Suprapubic skin (tissue), 4 donors: ENCODE results near the gene PRCC. TPM values are rescaled to one million over a fixed set of nuclear protein-coding genes. Genes with fewer than 3 reads are reported as not detected.

Source experiments
- DNase-seq, 2 donors: peaks; one replicate each; pipeline ENCODE4 v3.0.0-alpha.2; 2019; ENCODE audit warnings: low spot score in 2 of 2
- H3K27ac ChIP-seq: fragments of 200-600 bp; sonication (generic); one replicate; pipeline ENCODE4 v1.5.1; 2019
- H3K27me3 ChIP-seq: fragments of 200-600 bp; sonication (generic); one replicate; pipeline ENCODE4 v1.5.1; 2019
- H3K36me3 ChIP-seq: fragments of 200-600 bp; sonication (generic); one replicate; pipeline ENCODE4 v1.5.1; 2019
- H3K4me1 ChIP-seq: fragments of 200-600 bp; sonication (generic); one replicate; pipeline ENCODE4 v1.5.1; 2019
- H3K4me3 ChIP-seq: fragments of 200-600 bp; sonication (generic); one replicate; pipeline ENCODE4 v1.5.1; 2019; ENCODE audit warnings: mild to moderate bottlenecking
- H3K9me3 ChIP-seq: fragments of 200-600 bp; sonication (generic); one replicate; pipeline ENCODE4 v1.5.1; 2019
- EP300 ChIP-seq: sonication (generic); formaldehyde crosslinking; IDR thresholded peaks from one replicate; pipeline ENCODE4 v1.6.1; 2017; ENCODE audit warnings: antibody characterized with exemption
- POLR2A ChIP-seq, 2 donors: fragments of 450-650 bp; IDR thresholded peaks; one replicate each; pipeline ENCODE4 v1.6.1; 2017; ENCODE audit warnings: antibody characterized with exemption in 2 of 2, mild to moderate bottlenecking in 2 of 2, moderate library complexity in 2 of 2
- POLR2AphosphoS5 ChIP-seq, 3 donors: sonication (generic); formaldehyde crosslinking; IDR thresholded peaks; one replicate each; pipeline ENCODE4 v1.6.1; 2017; ENCODE audit warnings: antibody characterized with exemption in 3 of 3
- whole genome bisulfite sequencing: methylation state at CpG from one replicate; pipeline ENCODE4 v1.1.5; 2018; 5-methylcytosine and 5-hydroxymethylcytosine counted together
- total RNA-seq, 4 donors: library from RNA; depleted of rRNA; stranded (reverse); fragments of >200 nt; gene quantifications; one replicate each; pipeline ENCODE4 v1.1.0, GENCODE V29; 2016
- TF ChIP-seq, protein P1 (sequence below), 2 donors: fragments of 200-600 bp in 1 of 2; fragments of 450-650 bp in 1 of 2; sonication (generic) in 1 of 2; IDR thresholded peaks; one replicate each; pipeline ENCODE4 v1.5.1; 2016 to 2019; ENCODE audit warnings: antibody characterized with exemption in 2 of 2, mild to moderate bottlenecking in 1 of 2, moderate library complexity in 1 of 2

PRCC gene
- total RNA-seq, 4 donors from 2014 or later: 39.1 to 50.1 (median 43.3) TPM

DNA sequence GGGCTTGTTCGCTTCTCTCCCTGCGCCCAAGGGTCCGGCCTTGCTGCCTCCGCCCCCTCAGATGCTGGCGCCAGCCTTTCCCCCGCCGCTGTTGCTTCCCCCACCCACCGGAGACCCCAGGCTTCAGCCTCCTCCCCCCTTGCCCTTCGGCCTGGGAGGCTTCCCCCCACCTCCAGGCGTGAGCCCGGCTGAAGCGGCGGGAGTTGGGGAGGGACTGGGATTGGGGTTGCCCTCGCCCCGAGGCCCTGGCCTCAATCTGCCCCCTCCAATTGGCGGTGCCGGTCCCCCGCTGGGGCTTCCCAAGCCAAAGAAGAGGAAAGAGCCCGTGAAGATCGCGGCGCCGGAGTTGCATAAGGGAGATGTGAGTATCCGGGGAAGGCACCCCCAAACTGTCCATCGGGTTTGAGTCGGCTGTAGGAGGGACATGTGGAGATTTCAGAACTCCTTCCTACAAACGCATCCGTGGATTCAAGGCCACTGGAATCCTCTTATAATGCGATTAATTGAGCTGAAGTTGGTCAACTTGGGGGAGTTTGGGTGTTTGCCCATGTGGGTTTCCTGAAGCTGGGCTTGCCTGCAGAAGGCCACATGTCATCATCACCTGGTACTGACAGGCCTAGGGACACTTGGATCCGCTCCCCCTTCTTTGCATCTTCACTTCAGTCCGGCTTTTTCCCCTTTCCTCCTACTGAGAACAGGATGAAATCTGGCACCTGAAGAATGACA is 707 bp downstream of the PRCC start:
- peak in 1 of 2 donors; percentile 77 for DNase-seq
- 1% methylated on average over 14 of the region's 31 CpGs for WGBS
- H3K4me3 ChIP-seq: peak overlapping the region; percentile 98
- TF ChIP-seq POLR2AphosphoS5 (IDR thresholded peaks at IDR 0.05) (no peak), EP300 (no peak), POLR2A (IDR thresholded peaks at IDR 0.05) (no peak)
- TF ChIP-seq, protein P1, sequence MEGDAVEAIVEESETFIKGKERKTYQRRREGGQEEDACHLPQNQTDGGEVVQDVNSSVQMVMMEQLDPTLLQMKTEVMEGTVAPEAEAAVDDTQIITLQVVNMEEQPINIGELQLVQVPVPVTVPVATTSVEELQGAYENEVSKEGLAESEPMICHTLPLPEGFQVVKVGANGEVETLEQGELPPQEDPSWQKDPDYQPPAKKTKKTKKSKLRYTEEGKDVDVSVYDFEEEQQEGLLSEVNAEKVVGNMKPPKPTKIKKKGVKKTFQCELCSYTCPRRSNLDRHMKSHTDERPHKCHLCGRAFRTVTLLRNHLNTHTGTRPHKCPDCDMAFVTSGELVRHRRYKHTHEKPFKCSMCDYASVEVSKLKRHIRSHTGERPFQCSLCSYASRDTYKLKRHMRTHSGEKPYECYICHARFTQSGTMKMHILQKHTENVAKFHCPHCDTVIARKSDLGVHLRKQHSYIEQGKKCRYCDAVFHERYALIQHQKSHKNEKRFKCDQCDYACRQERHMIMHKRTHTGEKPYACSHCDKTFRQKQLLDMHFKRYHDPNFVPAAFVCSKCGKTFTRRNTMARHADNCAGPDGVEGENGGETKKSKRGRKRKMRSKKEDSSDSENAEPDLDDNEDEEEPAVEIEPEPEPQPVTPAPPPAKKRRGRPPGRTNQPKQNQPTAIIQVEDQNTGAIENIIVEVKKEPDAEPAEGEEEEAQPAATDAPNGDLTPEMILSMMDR (IDR thresholded peaks at IDR 0.05): no peak
- H3K27ac ChIP-seq: peak overlapping the region; percentile 97
- no peaks in the 10 kb centered on the region for H3K27me3 ChIP-seq
- peaks cover 11% of the 10 kb centered on the region for H3K36me3 ChIP-seq
- H3K4me1 ChIP-seq: peaks cover 56% of the 10 kb centered on the region
- no peaks in the 10 kb centered on the region for H3K9me3 ChIP-seq

DNA sequence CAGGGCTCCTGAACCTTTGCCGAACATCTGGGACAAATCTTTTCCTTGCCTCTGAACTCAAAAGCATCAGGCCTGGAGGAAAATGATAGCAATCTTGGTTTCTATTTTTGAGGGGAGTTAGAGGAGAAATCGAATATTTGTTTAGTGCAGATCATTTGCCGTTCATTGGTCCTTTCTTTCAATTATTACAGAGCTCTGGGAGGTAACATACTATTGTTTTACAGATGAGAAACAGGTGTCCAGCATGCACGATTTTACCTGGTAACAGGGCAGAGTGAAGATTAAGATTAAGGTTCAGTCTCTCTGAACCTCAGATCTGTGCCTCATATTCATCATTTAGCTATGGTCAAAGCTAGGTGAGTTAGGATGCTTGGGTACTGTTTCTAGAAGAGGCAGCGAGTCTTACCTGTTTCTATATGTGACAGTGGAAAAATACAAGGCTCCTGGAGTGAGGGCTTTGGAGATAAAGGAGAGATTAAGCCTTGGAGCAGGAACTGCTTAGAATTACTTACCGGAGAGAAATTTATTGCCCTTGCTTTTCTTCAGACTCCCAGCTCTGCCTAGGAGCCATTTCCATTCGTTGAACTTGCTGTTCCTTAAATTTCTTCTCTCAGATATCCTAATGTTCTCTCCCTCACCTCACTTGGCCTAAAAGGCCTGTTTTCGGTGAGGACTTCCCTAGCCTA is 1.4 kb downstream of the PRCC start:
- WGBS: 20% methylated on average over 8 of the region's 8 CpGs
- no peak for DNase-seq
- Histone ChIP-seq H3K4me1 (peaks cover 62% of the 10 kb centered on the region), H3K36me3 (peaks cover 11% of the 10 kb centered on the region), H3K4me3 (peak overlapping the region; percentile 98), H3K27me3 (no peaks in the 10 kb centered on the region), H3K27ac (no peak overlapping the region), H3K9me3 (no peaks in the 10 kb centered on the region)
- TF ChIP-seq, protein P1 (IDR thresholded peaks at IDR 0.05): no peak
- TF ChIP-seq POLR2AphosphoS5 (IDR thresholded peaks at IDR 0.05): no peak
- TF ChIP-seq EP300: no peak
- TF ChIP-seq POLR2A (IDR thresholded peaks at IDR 0.05): no peak

- H3K36me3 ChIP-seq: peaks cover 11% of the 10 kb centered on the region
- no peak overlapping the region for H3K4me3 ChIP-seq
- peaks cover 53% of the 10 kb centered on the region for H3K4me1 ChIP-seq
- H3K27ac ChIP-seq: no peak overlapping the region
- no peaks in the 10 kb centered on the region for H3K27me3 ChIP-seq
- DNase-seq: no peak
- 70% methylated on average over 3 of the region's 3 CpGs for WGBS
- TF ChIP-seq, protein P1 (IDR thresholded peaks at IDR 0.05): no peak
- no peak for TF ChIP-seq EP300
- TF ChIP-seq POLR2A (IDR thresholded peaks at IDR 0.05): no peak
- no peak for TF ChIP-seq POLR2AphosphoS5 (IDR thresholded peaks at IDR 0.05)
- no peaks in the 10 kb centered on the region for H3K9me3 ChIP-seq
Observed at GRCh38 chr1:156772222-156772621, 4.9 kb downstream of the PRCC start.

GRCh38 chr1:156772728-156773497 is 5.6 kb downstream of the PRCC start:
- no peak for DNase-seq
- peaks cover 54% of the 10 kb centered on the region for H3K4me1 ChIP-seq
- TF ChIP-seq, protein P1 (IDR thresholded peaks at IDR 0.05): no peak
- no peak for TF ChIP-seq POLR2AphosphoS5 (IDR thresholded peaks at IDR 0.05)
- TF ChIP-seq POLR2A (IDR thresholded peaks at IDR 0.05): no peak
- TF ChIP-seq EP300: no peak
- no peaks in the 10 kb centered on the region for H3K9me3 ChIP-seq
- no peak overlapping the region for H3K4me3 ChIP-seq
- no peaks in the 10 kb centered on the region for H3K27me3 ChIP-seq
- no peak overlapping the region for H3K27ac ChIP-seq
- WGBS: 44% methylated on average over 9 of the region's 9 CpGs
- peaks cover 11% of the 10 kb centered on the region for H3K36me3 ChIP-seq

GRCh38 chr1:156773607-156774006 is 6.3 kb downstream of the PRCC start:
- Histone ChIP-seq H3K4me3 (no peak overlapping the region), H3K9me3 (no peaks in the 10 kb centered on the region), H3K36me3 (peaks cover 11% of the 10 kb centered on the region), H3K4me1 (peaks cover 50% of the 10 kb centered on the region), H3K27me3 (no peaks in the 10 kb centered on the region), H3K27ac (no peak overlapping the region)
- DNase-seq: no peak
- TF ChIP-seq POLR2AphosphoS5 (IDR thresholded peaks at IDR 0.05) (no peak), EP300 (no peak), POLR2A (IDR thresholded peaks at IDR 0.05) (no peak)
- TF ChIP-seq, protein P1 (IDR thresholded peaks at IDR 0.05): no peak
- 81% methylated on average over 3 of the region's 3 CpGs for WGBS
